GM19099 (cell line): ENCODE measurements around the gene HDAC4.

ENCODE experiments used
- POLR2A ChIP-seq: IDR thresholded peaks from 3 replicates; pipeline ENCODE4 v1.6.1; 2011; ENCODE audit warnings: low read depth; ENCODE audit not compliant: insufficient read length; ENCODE audit errors: extremely low read depth

The HDAC4 gene

GRCh38 chr2:239122421-239123110 is 278.3 kb downstream of the HDAC4 start:
- no peak for TF ChIP-seq POLR2A

DNA sequence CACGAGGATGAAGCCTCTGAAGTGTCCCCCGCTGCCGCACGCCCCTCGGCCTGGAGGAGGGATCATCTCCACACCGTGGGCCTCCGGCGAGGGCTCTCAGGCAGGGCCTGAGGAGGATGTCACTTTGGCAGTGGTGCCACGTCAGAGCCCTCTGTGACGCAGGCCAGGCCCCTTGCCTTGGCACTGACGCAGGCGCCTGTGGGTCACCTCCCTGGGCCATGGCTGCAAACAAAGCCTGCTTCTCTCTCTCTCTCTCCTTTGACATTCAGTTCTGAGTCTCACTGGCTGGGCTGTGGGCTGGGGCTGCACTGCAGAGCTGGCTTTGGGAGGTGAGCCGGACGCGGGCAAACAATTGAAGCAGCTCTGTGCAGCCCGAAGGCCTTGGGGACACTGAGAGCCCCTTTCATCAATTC is 279.2 kb downstream of the HDAC4 start:
- no peak for TF ChIP-seq POLR2A

DNA sequence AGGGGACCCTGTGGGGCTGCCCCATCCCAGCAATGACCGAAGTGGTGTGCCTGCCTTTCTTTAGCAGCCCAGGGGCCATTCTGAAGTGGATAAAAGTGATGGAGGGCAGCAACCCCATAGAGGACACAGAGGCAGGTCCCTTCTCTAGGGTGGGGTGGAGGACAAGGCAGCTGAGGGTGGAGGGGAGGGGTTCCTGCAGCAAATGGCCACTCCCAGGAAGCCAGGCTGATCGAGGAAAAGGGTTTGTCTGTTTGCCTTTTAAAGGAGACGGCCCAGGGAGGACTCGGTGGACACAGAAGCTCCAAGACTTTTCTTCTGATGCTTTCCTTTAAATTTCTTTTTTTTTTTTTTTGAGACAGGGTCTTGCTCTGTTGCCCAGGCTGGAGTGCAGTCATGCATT is 280.2 kb downstream of the HDAC4 start:
- no peak for TF ChIP-seq POLR2A

DNA sequence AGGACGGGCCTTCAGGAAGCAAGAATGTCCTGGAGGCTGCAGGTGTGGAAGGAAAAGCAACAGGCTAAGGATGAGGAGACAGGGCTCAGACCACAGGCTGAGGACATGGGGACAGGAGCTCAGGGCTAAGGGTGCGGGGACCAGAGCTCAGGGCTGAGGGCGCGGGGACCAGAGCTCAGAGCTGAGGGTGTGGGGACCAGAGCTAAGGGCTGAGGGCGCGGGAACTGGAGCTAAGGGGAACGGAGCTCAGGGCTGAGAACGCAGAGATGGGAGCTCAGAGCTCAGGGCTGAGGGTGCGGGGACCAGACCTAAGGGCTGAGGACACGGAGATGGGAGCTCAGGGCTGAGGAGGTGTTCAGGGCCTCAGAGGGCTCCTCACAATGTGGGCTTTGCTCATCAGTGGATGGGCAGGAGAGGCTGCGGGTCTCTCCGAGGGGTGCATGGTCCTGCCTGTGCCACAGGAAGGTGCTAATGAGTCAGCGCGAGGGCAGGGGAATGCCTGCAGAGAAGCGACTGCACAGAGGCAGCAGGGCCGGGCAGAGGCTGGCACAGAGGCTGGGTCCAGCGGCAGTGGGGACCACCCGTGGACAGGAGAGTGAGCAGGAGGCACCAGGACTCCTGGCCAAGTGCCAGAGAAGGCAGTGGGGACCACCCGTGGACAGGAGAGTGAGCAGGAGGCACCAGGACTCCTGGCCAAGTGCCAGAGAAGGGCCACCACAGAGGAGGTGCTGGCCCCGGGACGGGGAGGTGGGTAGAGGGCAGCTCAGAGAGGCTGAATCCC is 281.3 kb downstream of the HDAC4 start:
- no peak for TF ChIP-seq POLR2A

DNA sequence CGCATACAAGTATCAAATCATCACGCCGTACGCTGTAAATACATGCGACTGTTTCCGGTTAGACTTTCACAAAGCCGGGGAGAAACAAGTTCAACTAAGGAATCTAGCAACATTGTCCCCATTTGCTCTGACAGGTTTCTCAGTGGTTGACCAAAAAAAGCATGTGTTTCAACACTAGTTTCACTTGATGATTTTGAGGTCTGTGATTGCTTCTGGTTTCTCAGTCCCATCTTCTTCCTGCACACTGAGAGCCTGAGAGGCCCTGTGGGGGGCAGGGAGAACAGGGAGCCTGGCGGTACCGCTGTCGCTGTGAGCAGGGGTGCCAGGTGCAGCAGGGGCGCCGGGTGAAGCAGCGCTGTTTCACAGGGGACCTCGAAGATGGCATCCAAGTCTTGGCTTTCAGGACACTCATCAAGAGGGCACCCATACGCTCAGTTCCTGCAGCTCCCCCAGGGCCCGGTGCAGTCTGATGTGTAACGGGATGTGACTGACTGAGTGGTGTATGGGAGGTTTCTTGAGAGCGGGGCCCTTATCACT is 282.1 kb downstream of the HDAC4 start:
- no peak for TF ChIP-seq POLR2A

- TF ChIP-seq POLR2A = no peak
Measured at GRCh38 chr2:239118264-239118663, 282.6 kb downstream of the HDAC4 start.

GRCh38 chr2:239117831-239118230 is 283.0 kb downstream of the HDAC4 start:
- TF ChIP-seq POLR2A = no peak

GRCh38 chr2:239116456-239117246 is 284.2 kb downstream of the HDAC4 start:
- no peak for TF ChIP-seq POLR2A

DNA sequence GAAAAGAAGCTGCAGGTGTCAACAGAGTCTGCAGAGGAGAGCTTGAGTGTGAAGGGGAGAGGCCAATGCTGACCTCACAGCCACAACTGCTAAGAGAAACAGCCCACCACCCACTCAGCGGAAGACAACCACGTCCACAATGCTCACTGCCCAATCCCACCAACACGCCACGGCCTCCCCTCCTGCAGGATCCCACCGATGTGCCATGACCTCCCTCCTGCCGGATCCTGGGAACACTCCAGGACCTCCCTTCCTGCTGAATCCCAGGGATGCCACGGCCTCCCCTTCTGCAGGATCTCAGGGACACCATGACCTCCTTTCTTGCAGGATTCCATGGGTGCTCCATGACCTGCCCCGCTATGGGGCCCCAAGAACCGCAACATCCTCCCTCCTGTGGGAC is 285.2 kb downstream of the HDAC4 start:
- no peak for TF ChIP-seq POLR2A

GRCh38 chr2:239114616-239115265 is 286.1 kb downstream of the HDAC4 start:
- no peak for TF ChIP-seq POLR2A

DNA sequence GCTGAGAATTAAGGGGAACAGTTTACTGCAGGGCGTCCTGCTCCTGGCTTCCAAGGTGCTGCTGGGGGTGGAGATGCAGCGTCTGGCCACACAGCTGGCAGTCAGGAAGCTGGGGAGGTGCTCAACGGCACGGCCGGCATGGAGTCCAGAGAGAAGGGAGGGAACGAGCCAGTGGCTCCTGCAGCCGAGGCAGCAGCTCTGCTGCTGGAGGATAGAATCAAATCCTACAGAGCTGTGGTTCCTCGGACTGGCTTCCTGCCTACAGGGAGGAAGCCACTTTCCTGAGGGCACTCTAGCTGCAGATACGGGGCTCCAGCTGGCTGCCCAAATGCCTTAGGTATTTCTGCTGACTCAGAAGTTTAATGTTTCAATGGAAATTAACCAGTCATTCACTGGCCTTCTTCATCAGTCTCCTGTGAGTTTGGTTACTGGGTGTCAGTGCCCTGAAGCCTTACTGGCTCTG is 286.7 kb downstream of the HDAC4 start:
- no peak for TF ChIP-seq POLR2A

GRCh38 chr2:239113615-239114014 is 287.2 kb downstream of the HDAC4 start:
- TF ChIP-seq POLR2A = no peak

DNA sequence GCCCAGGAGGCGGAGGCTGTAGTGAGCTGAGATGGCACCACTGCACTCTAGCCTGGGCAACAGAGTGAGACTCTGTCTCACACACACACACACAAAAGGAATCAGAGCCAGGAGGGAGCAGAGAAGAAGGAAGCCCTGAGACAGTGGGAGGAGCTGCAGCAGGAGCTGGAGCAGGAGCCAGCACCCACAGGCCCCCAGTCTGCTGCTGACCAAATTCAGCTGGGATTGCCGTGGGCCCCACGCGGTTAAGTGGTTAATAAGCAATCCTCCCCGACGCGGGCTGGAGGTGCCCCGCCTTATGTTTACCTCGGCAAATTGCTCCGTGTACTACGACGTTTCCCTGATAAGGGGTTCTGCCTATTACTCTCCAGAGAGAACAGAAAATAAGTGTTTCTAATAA is 287.6 kb downstream of the HDAC4 start:
- no peak for TF ChIP-seq POLR2A

DNA sequence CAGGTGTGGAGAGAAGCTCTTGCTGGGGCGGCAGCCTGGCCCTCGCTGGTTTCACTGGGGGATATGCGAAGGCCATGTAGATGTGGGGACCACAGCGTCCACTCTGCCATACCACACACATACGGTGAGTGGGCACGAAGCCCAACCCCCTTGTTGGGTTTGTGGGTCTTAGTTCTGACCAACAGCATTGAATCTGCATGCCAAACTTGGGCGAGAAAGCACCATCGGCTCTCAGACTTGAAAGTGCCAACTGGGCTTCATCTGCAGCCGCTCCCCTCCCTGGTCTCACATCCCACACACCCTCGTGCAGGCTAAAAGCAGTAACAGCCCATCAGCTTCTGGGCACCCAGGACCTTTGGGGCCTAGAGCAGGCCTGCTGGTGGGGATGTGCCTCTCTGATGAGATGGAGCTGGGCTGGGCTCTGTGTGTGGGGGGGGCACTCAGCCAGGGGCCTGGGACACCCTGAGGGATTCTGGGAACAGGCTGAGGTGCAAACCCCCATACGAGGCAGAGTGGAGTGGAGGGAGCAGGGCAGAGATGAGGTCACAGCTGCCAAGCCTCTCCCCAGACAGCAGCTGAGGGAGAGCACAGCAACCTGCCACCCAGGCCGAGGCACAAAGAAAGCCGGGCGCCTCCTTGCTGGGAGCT is 288.6 kb downstream of the HDAC4 start:
- TF ChIP-seq POLR2A = no peak
